ENCODE data around the gene BUD31. TPM values are rescaled to one million over a fixed set of nuclear protein-coding genes. Genes with fewer than 3 reads are reported as not detected.

Gene BUD31
- total and polyA plus RNA-seq, 2 of the 13 experiments (the other 11 are each of a cell fraction or from before 2014, with no cell fraction given) = 35.1 to 79.1 TPM

- intact Hi-C loops (cut with micrococcal nuclease; ENCODE audit: unreplicated experiment) (no loop called here), in situ Hi-C loops (cut with HindIII; ENCODE audit: extremely low pct_ligation_motif_present, low pct_unique_long_range_greater_than_20kb) (no loop called here)
- H4K20me1 ChIP-seq (ENCODE audit: insufficient read depth, low read length) = 0 out of 2 replicates have a peak, but pooled peaks cover 6% of the 10 kb centered on the region
- WGBS (ENCODE audit: low lambda C conversion rate) = 57% methylated on average over 9 of the region's 9 CpGs
- CTCF ChIA-PET (ENCODE audit: low intra/inter-chr PET ratio, low total read pairs) = no interaction called here
- peaks cover 33% of the 10 kb centered on the region for H3K79me2 ChIP-seq (ENCODE audit: insufficient read depth, low read length)
- H2AFZ ChIP-seq (ENCODE audit: low read length) = no peak overlapping the region
- H3K27me3 ChIP-seq (ENCODE audit: control insufficient read depth in 1 of 2, insufficient read depth in 2 of 2, low read length in 2 of 2) = peaks cover 0 to 3% of the 10 kb centered on the region in 2 experiments; a peak in 1 of 5 replicates
- ATAC-seq (no peak), DNase-seq (ENCODE audit: low spot score) (no peak), FAIRE-seq (no peak)
- H3K27ac ChIP-seq (ENCODE audit: extremely low read length, insufficient read depth, low read length) = peak overlapping the region; percentile 79
- no TSS peak for BruUV-seq (replicated peaks)
- POLR2A ChIA-PET = interaction anchor here (0.9 to 1.6 kb wide), 2 partner anchors 25 to 64 kb away, joined by 3 to 6 read pairs; partner anchors contain the start of gene ZKSCAN5
- peak overlapping the region; percentile 79 to 100 (median 100) for H3K4me3 ChIP-seq (replicated peaks in 1 of 3; ENCODE audit: insufficient read depth in 1 of 3, low read depth in 2 of 3, low read length in 3 of 3)
- H3K4me2 ChIP-seq (ENCODE audit: low read depth, low read length) = peak overlapping the region; percentile 94
- peaks cover 2 to 24% of the 10 kb centered on the region in 2 experiments; a peak in 4 of 5 replicates for H3K36me3 ChIP-seq (replicated peaks in 1 of 2; ENCODE audit: control insufficient read depth in 1 of 2, insufficient read depth in 2 of 2, low read length in 2 of 2)
- H3K4me1 ChIP-seq (ENCODE audit: insufficient read depth, low read length) = peaks cover 28% of the 10 kb centered on the region
- H3K9ac ChIP-seq (ENCODE audit: insufficient read depth, low read depth, low read length) = peak overlapping the region; percentile 93; the same call in 1 of the 2 replicates
- H3K9me3 ChIP-seq (ENCODE audit: low read length) = no peaks in the 10 kb centered on the region
- TF ChIP-seq ZNF33A (CRISPR knock-in tag; IDR thresholded peaks at IDR 0.05; ENCODE audit: borderline replicate concordance) (no peak), ZNF772 (CRISPR knock-in tag; IDR thresholded peaks at IDR 0.05) (no peak), ZC3H4 (CRISPR knock-in tag; IDR thresholded peaks at IDR 0.05; ENCODE audit: borderline replicate concordance) (no peak), ZBTB33 (CRISPR knock-in tag; IDR thresholded peaks at IDR 0.05) (0 out of 2 replicates have a peak, but pooled peaks have one; percentile 8), FOXP4 (CRISPR knock-in tag; IDR thresholded peaks at IDR 0.05) (peak; percentile 80), SAP130 (CRISPR knock-in tag; IDR thresholded peaks at IDR 0.05; ENCODE audit: low read depth) (peak; percentile 10; the same call in 1 of the 2 replicates), ZNF770 (CRISPR knock-in tag; IDR thresholded peaks at IDR 0.05) (peak; percentile 89), TFAP4 (IDR thresholded peaks at IDR 0.05; ENCODE audit: borderline replicate concordance, low read depth) (no peak), IRX3 (CRISPR knock-in tag; IDR thresholded peaks at IDR 0.05; ENCODE audit: borderline replicate concordance, low read depth) (no peak), HES4 (CRISPR knock-in tag; IDR thresholded peaks at IDR 0.05; ENCODE audit: borderline replicate concordance) (no peak), MAF1 (CRISPR knock-in tag; IDR thresholded peaks at IDR 0.05; ENCODE audit: borderline replicate concordance) (no peak), CEBPG (CRISPR knock-in tag; IDR thresholded peaks at IDR 0.05) (peak; percentile 75), ZNF710 (CRISPR knock-in tag; IDR thresholded peaks at IDR 0.05; ENCODE audit: borderline replicate concordance) (no peak), NKX3-1 (CRISPR knock-in tag; IDR thresholded peaks at IDR 0.05) (no peak), FOXP1 (IDR thresholded peaks at IDR 0.05) (no peak), FOXP1 (CRISPR knock-in tag; IDR thresholded peaks at IDR 0.05) (peak; percentile 84), ZNF605 (CRISPR knock-in tag; IDR thresholded peaks at IDR 0.05) (no peak)
These were observed 31.4 kb downstream of the BUD31 start for GRCh38 chr7:99440195-99440594.

Measured in HepG2 (cell line).